WTC11 (cell line): ENCODE measurements around the gene TRIB2.

Experiments
- CREB1 ChIP-seq: sonication (generic); formaldehyde crosslinking; IDR thresholded peaks from 2 replicates; pipeline ENCODE4 v1.8.0; 2023; ENCODE audit warnings: mild to moderate bottlenecking, missing genetic modification reagents
- CREM ChIP-seq: sonication (generic); formaldehyde crosslinking; IDR thresholded peaks from 2 replicates; pipeline ENCODE4 v1.8.1; 2022; ENCODE audit warnings: mild to moderate bottlenecking, missing genetic modification reagents, moderate library complexity
- NR2C2 ChIP-seq: sonication (generic); formaldehyde crosslinking; IDR thresholded peaks from 2 replicates; pipeline ENCODE4 v1.8.0; 2022; ENCODE audit warnings: mild to moderate bottlenecking, missing genetic modification reagents
- ZNF263 ChIP-seq: sonication (generic); formaldehyde crosslinking; IDR thresholded peaks from 2 replicates; pipeline ENCODE4 v1.8.1; 2022; ENCODE audit warnings: low read depth, mild to moderate bottlenecking, moderate library complexity, missing genetic modification reagents
- ZNF671 ChIP-seq: fragments of 250-450 bp; sonication (Bioruptor Pico); IDR thresholded peaks from 2 replicates; pipeline ENCODE4 v1.8.0; 2021; ENCODE audit warnings: mild to moderate bottlenecking
- TF ChIP-seq, protein P1 (sequence below): sonication (generic); formaldehyde crosslinking; IDR thresholded peaks from 2 replicates; pipeline ENCODE4 v1.8.1; 2022; ENCODE audit warnings: low read depth, mild to moderate bottlenecking, moderate library complexity, missing genetic modification reagents, borderline replicate concordance
- TF ChIP-seq, protein P2 (sequence below): fragments of 200-600 bp; IDR thresholded peaks from 2 replicates; pipeline ENCODE4 v1.8.0; 2022; ENCODE audit warnings: antibody characterized with exemption
- TF ChIP-seq, protein P3 (sequence below): sonication (generic); formaldehyde crosslinking; conservative IDR thresholded peaks from 2 replicates; pipeline ENCODE4 v1.8.1; 2022; ENCODE audit warnings: mild to moderate bottlenecking, missing genetic modification reagents

DNA sequence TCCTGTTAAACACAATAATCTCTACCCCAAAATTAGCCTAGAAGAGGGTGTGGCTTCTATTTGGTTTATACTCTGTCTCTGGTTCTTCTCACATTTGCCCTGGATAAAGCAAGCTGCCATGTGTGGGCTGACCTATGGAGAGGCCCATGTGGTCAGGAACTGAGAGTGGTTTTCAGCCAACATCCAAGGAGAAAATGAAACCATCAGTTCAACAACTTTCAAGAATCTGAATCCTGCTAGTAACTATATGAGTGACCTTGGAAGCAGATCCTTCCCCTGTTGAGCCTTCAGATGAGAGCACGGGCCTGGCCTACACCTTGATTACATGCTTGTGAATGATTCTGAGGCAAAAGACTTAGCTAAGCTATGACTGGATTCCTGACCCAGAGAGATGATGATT lies 11.5 kb upstream of the TRIB2 start:
- TF ChIP-seq, protein P1, sequence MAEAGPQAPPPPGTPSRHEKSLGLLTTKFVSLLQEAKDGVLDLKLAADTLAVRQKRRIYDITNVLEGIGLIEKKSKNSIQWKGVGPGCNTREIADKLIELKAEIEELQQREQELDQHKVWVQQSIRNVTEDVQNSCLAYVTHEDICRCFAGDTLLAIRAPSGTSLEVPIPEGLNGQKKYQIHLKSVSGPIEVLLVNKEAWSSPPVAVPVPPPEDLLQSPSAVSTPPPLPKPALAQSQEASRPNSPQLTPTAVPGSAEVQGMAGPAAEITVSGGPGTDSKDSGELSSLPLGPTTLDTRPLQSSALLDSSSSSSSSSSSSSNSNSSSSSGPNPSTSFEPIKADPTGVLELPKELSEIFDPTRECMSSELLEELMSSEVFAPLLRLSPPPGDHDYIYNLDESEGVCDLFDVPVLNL (CRISPR knock-in tag) = no peak
- TF ChIP-seq CREM (CRISPR knock-in tag) (no peak), CREB1 (CRISPR knock-in tag) (no peak), ZNF671 (CRISPR knock-in tag) (no peak), ZNF263 (CRISPR knock-in tag) (no peak), NR2C2 (CRISPR knock-in tag) (no peak)
- TF ChIP-seq, protein P2, sequence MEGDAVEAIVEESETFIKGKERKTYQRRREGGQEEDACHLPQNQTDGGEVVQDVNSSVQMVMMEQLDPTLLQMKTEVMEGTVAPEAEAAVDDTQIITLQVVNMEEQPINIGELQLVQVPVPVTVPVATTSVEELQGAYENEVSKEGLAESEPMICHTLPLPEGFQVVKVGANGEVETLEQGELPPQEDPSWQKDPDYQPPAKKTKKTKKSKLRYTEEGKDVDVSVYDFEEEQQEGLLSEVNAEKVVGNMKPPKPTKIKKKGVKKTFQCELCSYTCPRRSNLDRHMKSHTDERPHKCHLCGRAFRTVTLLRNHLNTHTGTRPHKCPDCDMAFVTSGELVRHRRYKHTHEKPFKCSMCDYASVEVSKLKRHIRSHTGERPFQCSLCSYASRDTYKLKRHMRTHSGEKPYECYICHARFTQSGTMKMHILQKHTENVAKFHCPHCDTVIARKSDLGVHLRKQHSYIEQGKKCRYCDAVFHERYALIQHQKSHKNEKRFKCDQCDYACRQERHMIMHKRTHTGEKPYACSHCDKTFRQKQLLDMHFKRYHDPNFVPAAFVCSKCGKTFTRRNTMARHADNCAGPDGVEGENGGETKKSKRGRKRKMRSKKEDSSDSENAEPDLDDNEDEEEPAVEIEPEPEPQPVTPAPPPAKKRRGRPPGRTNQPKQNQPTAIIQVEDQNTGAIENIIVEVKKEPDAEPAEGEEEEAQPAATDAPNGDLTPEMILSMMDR = no peak
- TF ChIP-seq, protein P3, sequence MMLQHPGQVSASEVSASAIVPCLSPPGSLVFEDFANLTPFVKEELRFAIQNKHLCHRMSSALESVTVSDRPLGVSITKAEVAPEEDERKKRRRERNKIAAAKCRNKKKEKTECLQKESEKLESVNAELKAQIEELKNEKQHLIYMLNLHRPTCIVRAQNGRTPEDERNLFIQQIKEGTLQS = no peak
